Effector memory CD8-positive, alpha-beta T cell (primary cell): ENCODE results near the gene NUDT5.

Source experiments
- ATAC-seq: fragments of 150-1000 bp; cut with Tn5 transposase; replicated peaks from 2 replicates; pipeline ENCODE4 v1.10.0; 2021; ENCODE audit warnings: mild to moderate bottlenecking, moderate library complexity
- DNase-seq, 3 experiments: peaks; one replicate each; pipeline ENCODE4 v3.0.0; 2021
- H3K27ac Mint-ChIP-seq, 2 donors: one replicate each; pipeline ENCODE4 v1.8.0; 2022; ENCODE audit warnings: mild to moderate bottlenecking in 2 of 2, mixed read lengths in 2 of 2, moderate library complexity in 2 of 2
- H3K27me3 Mint-ChIP-seq, 2 donors: one replicate each; pipeline ENCODE4 v1.8.0; 2022; ENCODE audit warnings: mixed read lengths in 2 of 2
- H3K36me3 Mint-ChIP-seq: one replicate; pipeline ENCODE4 v1.8.0; 2022; ENCODE audit warnings: mild to moderate bottlenecking, moderate library complexity, mixed read lengths; ENCODE audit not compliant: insufficient read depth
- H3K4me1 Mint-ChIP-seq, 2 donors: one replicate each; pipeline ENCODE4 v1.8.0; 2022; ENCODE audit warnings: low read depth in 2 of 2, mixed read lengths in 2 of 2
- H3K4me3 Mint-ChIP-seq, 2 donors: one replicate each; pipeline ENCODE4 v1.8.0; 2022; ENCODE audit warnings: mild to moderate bottlenecking in 2 of 2, mixed read lengths in 2 of 2, moderate library complexity in 2 of 2
- H3K9me3 Mint-ChIP-seq, 2 donors: one replicate each; pipeline ENCODE4 v1.8.0; 2022; ENCODE audit warnings: mixed read lengths in 2 of 2

The NUDT5 gene

GRCh38 chr10:12130237-12130872 is 65.3 kb downstream of the NUDT5 start:
- DNase-seq = peak; percentile 32 to 35 (median 35)
- peak overlapping the region; percentile 55 to 85 for H3K27ac Mint-ChIP-seq
- H3K4me3 Mint-ChIP-seq = peak overlapping the region; percentile 86 to 88

GRCh38 chr10:12129222-12130111 is 66.2 kb downstream of the NUDT5 start, which contains the start of gene SEC61A2:
Gene SEC61A2 (plus strand): TSS chr10:12129677. CDS start chr10:12129788, 111 bp downstream.
- Mint-ChIP-seq H3K4me3 (peak within 1 kb of the TSS; percentile 86 to 88), H3K4me1 (peaks cover 11 to 16% of the 10 kb centered on the region in 2 donors)

More at GRCh38 chr10:12130237-12130872, 65.3 kb downstream of the NUDT5 start:
- ATAC-seq = peak; percentile 26
- Mint-ChIP-seq H3K36me3 (peaks cover 20% of the 10 kb centered on the region), H3K9me3 (no peaks in the 10 kb centered on the region), H3K4me1 (peaks cover 11 to 16% of the 10 kb centered on the region in 2 donors), H3K27me3 (no peaks in the 10 kb centered on the region)

GRCh38 chr10:12121673-12122072 is 74.0 kb downstream of the NUDT5 start:
- Mint-ChIP-seq H3K4me1 (peaks cover 6 to 7% of the 10 kb centered on the region in 2 donors), H3K9me3 (no peaks in the 10 kb centered on the region), H3K4me3 (no peak overlapping the region), H3K27ac (peak overlapping the region in 1 of 2 donors; percentile 90), H3K27me3 (no peaks in the 10 kb centered on the region), H3K36me3 (peaks cover 27% of the 10 kb centered on the region)
- DNase-seq = no peak
- ATAC-seq = no peak

More at GRCh38 chr10:12129222-12130111, 66.2 kb downstream of the NUDT5 start, which contains the start of gene SEC61A2:
- DNase-seq (peak; percentile 96 to 99 (median 99)), ATAC-seq (peak; percentile 89)
- Mint-ChIP-seq H3K27ac (peak within 1 kb of the TSS; percentile 55 to 85), H3K27me3 (no peaks in the 10 kb centered on the region), H3K36me3 (peaks cover 20% of the 10 kb centered on the region), H3K9me3 (no peaks in the 10 kb centered on the region)
